ENCODE data around the gene SLC2A4.

SLC2A4 gene

DNA sequence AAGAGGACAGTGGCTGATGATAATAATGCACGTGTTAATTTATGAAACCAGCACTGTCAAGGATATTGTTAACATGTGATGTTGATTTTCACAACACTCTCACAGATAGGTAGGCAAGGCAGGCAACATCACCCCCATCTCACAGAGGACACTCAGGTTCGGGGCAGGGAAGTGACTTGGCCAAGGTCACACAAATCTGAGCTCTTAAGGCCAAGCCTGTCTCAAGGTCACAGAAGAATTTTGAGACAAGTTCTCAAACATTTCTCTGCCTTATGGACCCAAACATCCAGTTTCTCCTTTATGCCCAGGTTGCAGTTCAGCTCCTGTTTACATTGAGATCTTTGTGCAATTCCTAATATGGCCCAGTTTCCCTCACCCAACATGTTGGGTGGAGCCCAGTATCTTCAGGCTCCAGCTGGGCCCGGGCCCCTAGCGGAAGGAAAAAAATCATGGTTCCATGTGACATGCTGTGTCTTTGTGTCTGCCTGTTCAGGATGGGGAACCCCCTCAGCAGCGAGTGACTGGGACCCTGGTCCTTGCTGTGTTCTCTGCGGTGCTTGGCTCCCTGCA lies 1.3 kb downstream of the SLC2A4 start:
- Histone ChIP-seq H3K4me3 (ENCODE audit: low read length) (peak overlapping the region; percentile 79), H3K27me3 (replicated peaks; ENCODE audit: control insufficient read depth, insufficient read depth, low read length) (peaks cover 24% of the 10 kb centered on the region), H3K9ac (ENCODE audit: low read length) (peak overlapping the region; percentile 81), H3K36me3 (ENCODE audit: control insufficient read depth, insufficient read depth, low read length, severe bottlenecking) (peaks cover 32% of the 10 kb centered on the region), H3K9me3 (ENCODE audit: control insufficient read depth, low read length) (no peaks in the 10 kb centered on the region), H3K4me1 (ENCODE audit: control insufficient read depth, insufficient read depth, low read length) (peaks cover 18% of the 10 kb centered on the region)
- DNase-seq (ENCODE audit: low read depth), result no peak

- peaks cover 31% of the 10 kb centered on the region for H3K27me3 ChIP-seq (replicated peaks; ENCODE audit: control insufficient read depth, insufficient read depth, low read length)
- H3K4me1 ChIP-seq (ENCODE audit: control insufficient read depth, insufficient read depth, low read length), result peaks cover 18% of the 10 kb centered on the region
- no peak for DNase-seq (ENCODE audit: low read depth)
- H3K4me3 ChIP-seq (ENCODE audit: low read length), result peak overlapping the region; percentile 79
- H3K9me3 ChIP-seq (ENCODE audit: control insufficient read depth, low read length), result no peaks in the 10 kb centered on the region
- no peak overlapping the region for H3K9ac ChIP-seq (ENCODE audit: low read length)
- H3K36me3 ChIP-seq (ENCODE audit: control insufficient read depth, insufficient read depth, low read length, severe bottlenecking), result peaks cover 34% of the 10 kb centered on the region
Measured at GRCh38 chr17:7283471-7284216, 2.1 kb downstream of the SLC2A4 start.

GRCh38 chr17:7284911-7285310 lies 3.4 kb downstream of the SLC2A4 start:
- no peak for DNase-seq (ENCODE audit: low read depth)
- Histone ChIP-seq H3K4me3 (ENCODE audit: low read length) (no peak overlapping the region), H3K9me3 (ENCODE audit: control insufficient read depth, low read length) (no peaks in the 10 kb centered on the region), H3K27me3 (replicated peaks; ENCODE audit: control insufficient read depth, insufficient read depth, low read length) (peaks cover 31% of the 10 kb centered on the region), H3K4me1 (ENCODE audit: control insufficient read depth, insufficient read depth, low read length) (peaks cover 18% of the 10 kb centered on the region), H3K36me3 (ENCODE audit: control insufficient read depth, insufficient read depth, low read length, severe bottlenecking) (peaks cover 34% of the 10 kb centered on the region), H3K9ac (ENCODE audit: low read length) (no peak overlapping the region)

DNA sequence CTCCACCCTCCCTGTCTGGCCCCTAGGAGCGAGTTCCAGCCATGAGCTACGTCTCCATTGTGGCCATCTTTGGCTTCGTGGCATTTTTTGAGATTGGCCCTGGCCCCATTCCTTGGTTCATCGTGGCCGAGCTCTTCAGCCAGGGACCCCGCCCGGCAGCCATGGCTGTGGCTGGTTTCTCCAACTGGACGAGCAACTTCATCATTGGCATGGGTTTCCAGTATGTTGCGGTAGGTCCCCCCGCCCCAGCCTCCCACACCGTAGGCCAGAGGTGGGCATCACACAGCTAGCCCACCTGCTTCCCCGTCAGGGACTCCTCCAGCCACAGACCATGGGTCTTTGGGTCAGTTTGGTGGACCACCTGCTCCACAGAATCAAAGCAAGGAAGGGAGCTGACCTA lies 4.2 kb downstream of the SLC2A4 start:
- no peak for DNase-seq (ENCODE audit: low read depth)
- Histone ChIP-seq H3K9ac (ENCODE audit: low read length) (no peak overlapping the region), H3K27me3 (replicated peaks; ENCODE audit: control insufficient read depth, insufficient read depth, low read length) (peaks cover 33% of the 10 kb centered on the region)

DNA sequence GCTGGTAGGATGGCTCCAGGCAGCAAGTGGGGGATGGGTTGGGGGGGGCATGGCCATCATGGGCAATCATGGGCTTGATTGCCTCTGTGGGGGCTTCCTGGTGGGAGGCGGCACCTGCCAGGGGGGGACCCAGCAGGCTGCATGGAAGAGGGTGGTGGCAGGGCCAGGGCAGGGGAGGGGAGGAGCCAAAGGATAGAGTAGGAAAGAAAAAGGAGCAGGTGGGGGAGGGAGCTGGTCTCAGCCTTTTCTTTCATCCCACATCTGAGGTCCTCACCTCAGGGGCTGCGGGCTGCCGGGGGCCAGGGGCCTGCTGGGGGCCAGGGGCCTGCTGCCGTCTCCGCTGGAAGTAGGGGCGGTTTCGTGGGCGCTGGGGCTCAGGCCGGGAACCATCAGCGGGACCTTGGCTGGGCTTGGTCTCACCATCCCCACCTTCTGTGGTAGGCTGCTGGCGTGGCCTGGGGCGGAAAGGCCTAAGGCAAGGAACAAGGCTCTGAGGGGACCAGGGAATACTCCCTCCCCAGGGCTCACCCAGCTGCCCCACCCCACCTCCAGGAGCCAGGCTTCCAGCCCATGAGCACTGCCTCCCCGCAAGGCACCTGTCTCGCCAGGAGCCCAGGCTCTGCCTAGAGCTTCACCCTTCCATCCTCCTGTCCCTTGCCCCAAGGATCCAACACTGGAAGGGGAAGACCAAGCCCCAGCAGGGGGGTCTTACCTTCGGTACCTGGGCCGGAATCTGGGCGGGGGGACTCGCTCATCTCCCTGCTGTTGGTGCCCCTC lies 7.9 kb downstream of the SLC2A4 start:
- DNase-seq (ENCODE audit: low read depth), result no peak
- Histone ChIP-seq H3K36me3 (ENCODE audit: control insufficient read depth, insufficient read depth, low read length, severe bottlenecking) (peaks cover 26% of the 10 kb centered on the region), H3K4me1 (ENCODE audit: control insufficient read depth, insufficient read depth, low read length) (peaks cover 24% of the 10 kb centered on the region), H3K9me3 (ENCODE audit: control insufficient read depth, low read length) (no peaks in the 10 kb centered on the region), H3K9ac (ENCODE audit: low read length) (no peak overlapping the region), H3K27me3 (replicated peaks; ENCODE audit: control insufficient read depth, insufficient read depth, low read length) (peaks cover 38% of the 10 kb centered on the region), H3K4me3 (ENCODE audit: low read length) (no peak overlapping the region)

More for the DNA sequence above, 4.2 kb downstream of the SLC2A4 start:
- Histone ChIP-seq H3K9me3 (ENCODE audit: control insufficient read depth, low read length) (no peaks in the 10 kb centered on the region), H3K4me1 (ENCODE audit: control insufficient read depth, insufficient read depth, low read length) (peaks cover 15% of the 10 kb centered on the region), H3K36me3 (ENCODE audit: control insufficient read depth, insufficient read depth, low read length, severe bottlenecking) (peaks cover 34% of the 10 kb centered on the region), H3K4me3 (ENCODE audit: low read length) (no peak overlapping the region)

GRCh38 chr17:7290166-7290565 lies 8.6 kb downstream of the SLC2A4 start:
- no peaks in the 10 kb centered on the region for H3K9me3 ChIP-seq (ENCODE audit: control insufficient read depth, low read length)
- no peak overlapping the region for H3K9ac ChIP-seq (ENCODE audit: low read length)
- H3K27me3 ChIP-seq (replicated peaks; ENCODE audit: control insufficient read depth, insufficient read depth, low read length), result peaks cover 33% of the 10 kb centered on the region
- no peak for DNase-seq (ENCODE audit: low read depth)
- no peak overlapping the region for H3K4me3 ChIP-seq (ENCODE audit: low read length)
- H3K4me1 ChIP-seq (ENCODE audit: control insufficient read depth, insufficient read depth, low read length), result peaks cover 24% of the 10 kb centered on the region
- peaks cover 19% of the 10 kb centered on the region for H3K36me3 ChIP-seq (ENCODE audit: control insufficient read depth, insufficient read depth, low read length, severe bottlenecking)

GRCh38 chr17:7290685-7291084 lies 9.2 kb downstream of the SLC2A4 start:
- H3K27me3 ChIP-seq (replicated peaks; ENCODE audit: control insufficient read depth, insufficient read depth, low read length), result peaks cover 33% of the 10 kb centered on the region

GRCh38 chr17:7292194-7292593 lies 10.7 kb downstream of the SLC2A4 start:
- DNase-seq (ENCODE audit: low read depth), result no peak
- peaks cover 33% of the 10 kb centered on the region for H3K4me1 ChIP-seq (ENCODE audit: control insufficient read depth, insufficient read depth, low read length)

More at GRCh38 chr17:7290685-7291084, 9.2 kb downstream of the SLC2A4 start:
- H3K4me1 ChIP-seq (ENCODE audit: control insufficient read depth, insufficient read depth, low read length), result peaks cover 24% of the 10 kb centered on the region
- H3K4me3 ChIP-seq (ENCODE audit: low read length), result no peak overlapping the region
- H3K36me3 ChIP-seq (ENCODE audit: control insufficient read depth, insufficient read depth, low read length, severe bottlenecking), result peaks cover 16% of the 10 kb centered on the region
- no peaks in the 10 kb centered on the region for H3K9me3 ChIP-seq (ENCODE audit: control insufficient read depth, low read length)
- no peak for DNase-seq (ENCODE audit: low read depth)
- H3K9ac ChIP-seq (ENCODE audit: low read length), result no peak overlapping the region

DNA sequence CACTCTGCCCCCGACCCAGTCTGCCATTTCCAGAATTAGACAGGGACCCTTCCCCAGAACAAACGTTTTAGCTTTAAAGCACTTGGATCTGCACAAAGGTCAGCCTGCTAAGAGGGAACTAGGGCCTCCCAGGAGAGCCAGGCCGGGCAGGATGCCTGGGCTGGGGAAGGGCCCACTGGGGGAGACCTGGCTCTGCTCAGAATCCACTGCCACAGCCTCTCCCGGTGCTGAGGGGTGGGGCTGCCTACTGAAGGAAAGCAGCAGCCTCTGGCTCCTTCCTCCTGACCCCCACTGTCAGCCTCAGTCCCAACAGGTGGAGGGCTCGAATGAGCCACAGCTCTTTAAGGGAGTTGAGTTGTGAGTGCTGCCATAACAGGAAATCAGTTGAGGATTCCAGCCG lies 11.2 kb downstream of the SLC2A4 start:
- Histone ChIP-seq H3K9me3 (ENCODE audit: control insufficient read depth, low read length) (no peaks in the 10 kb centered on the region), H3K4me1 (ENCODE audit: control insufficient read depth, insufficient read depth, low read length) (peaks cover 33% of the 10 kb centered on the region), H3K9ac (ENCODE audit: low read length) (peak overlapping the region; percentile 42), H3K36me3 (ENCODE audit: control insufficient read depth, insufficient read depth, low read length, severe bottlenecking) (peaks cover 3% of the 10 kb centered on the region), H3K27me3 (replicated peaks; ENCODE audit: control insufficient read depth, insufficient read depth, low read length) (peaks cover 28% of the 10 kb centered on the region), H3K4me3 (ENCODE audit: low read length) (no peak overlapping the region)
- DNase-seq (ENCODE audit: low read depth), result no peak

More at GRCh38 chr17:7292194-7292593, 10.7 kb downstream of the SLC2A4 start:
- Histone ChIP-seq H3K9me3 (ENCODE audit: control insufficient read depth, low read length) (no peaks in the 10 kb centered on the region), H3K36me3 (ENCODE audit: control insufficient read depth, insufficient read depth, low read length, severe bottlenecking) (peaks cover 8% of the 10 kb centered on the region), H3K9ac (ENCODE audit: low read length) (peak overlapping the region; percentile 42), H3K27me3 (replicated peaks; ENCODE audit: control insufficient read depth, insufficient read depth, low read length) (peaks cover 29% of the 10 kb centered on the region), H3K4me3 (ENCODE audit: low read length) (no peak overlapping the region)

DNA sequence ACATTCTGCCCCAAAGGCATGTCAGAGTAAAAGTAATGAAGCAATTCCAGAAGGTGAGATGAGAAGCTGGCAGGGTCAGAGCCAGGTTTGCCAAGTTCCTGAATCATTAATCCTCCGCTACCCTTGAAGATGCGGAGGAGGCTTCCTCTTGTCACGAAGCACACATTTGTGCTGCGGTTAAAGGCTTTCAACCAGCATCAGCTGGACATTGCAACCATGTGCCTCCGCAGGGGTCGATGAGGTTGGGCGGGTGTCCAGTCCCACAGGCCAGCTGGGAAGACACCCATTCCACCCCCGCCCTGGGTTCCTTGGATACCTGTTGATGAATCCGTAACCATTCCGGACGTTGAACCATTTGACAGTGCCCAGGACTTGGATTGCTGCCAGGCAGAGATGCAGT lies 11.6 kb downstream of the SLC2A4 start:
- H3K36me3 ChIP-seq (ENCODE audit: control insufficient read depth, insufficient read depth, low read length, severe bottlenecking), result no peaks in the 10 kb centered on the region
- H3K4me1 ChIP-seq (ENCODE audit: control insufficient read depth, insufficient read depth, low read length), result peaks cover 33% of the 10 kb centered on the region
- peaks cover 25% of the 10 kb centered on the region for H3K27me3 ChIP-seq (replicated peaks; ENCODE audit: control insufficient read depth, insufficient read depth, low read length)
- H3K9ac ChIP-seq (ENCODE audit: low read length), result no peak overlapping the region
- DNase-seq (ENCODE audit: low read depth), result no peak
- no peak overlapping the region for H3K4me3 ChIP-seq (ENCODE audit: low read length)
- no peaks in the 10 kb centered on the region for H3K9me3 ChIP-seq (ENCODE audit: control insufficient read depth, low read length)

Measured in adipocyte (in vitro differentiated cells).